IMR-90 (cell line): ENCODE data around the gene ACP6. TPM values are rescaled to one million over a fixed set of nuclear protein-coding genes. Genes with fewer than 3 reads are reported as not detected.

ENCODE experiments used
- ATAC-seq: fragments of 200-7000 bp; cut with Tn5 transposase; 2 replicates; pipeline ENCODE4 v1.9.1; 2020; ENCODE audit warnings: low read depth, mild to moderate bottlenecking, moderate library complexity
- BruUV-seq: library from RNA; stranded (reverse); fragments of 400-500 nt; replicated peaks from 2 replicates; lab custom pipeline; 2021; lab: Mats Ljungman, UMichigan
- CTCF ChIA-PET: fragments of 300-600 bp; formaldehyde crosslinking; extraction: SDS; loops from one replicate; lab custom pipeline; 2021; ENCODE audit warnings: antibody characterized with exemption; lab: Yijun Ruan, JAX
- POLR2A ChIA-PET: fragments of 300-600 bp; sonication (Branson Sonifier 250); formaldehyde crosslinking; loops from one replicate; lab custom pipeline; 2022; ENCODE audit warnings: antibody characterized with exemption; ENCODE audit not compliant: unreplicated experiment; lab: Charles Lee
- DNase-seq: peaks from one replicate; pipeline ENCODE4 v3.0.0; 2013
- H2AFZ ChIP-seq: replicated peaks from 2 replicates; pipeline ENCODE3; 2013; ENCODE audit warnings: low read length, mild to moderate bottlenecking; ENCODE audit not compliant: poor library complexity
- H2AK5ac ChIP-seq: 2 replicates; pipeline ENCODE4 v1.6.1; 2013; ENCODE audit warnings: low read depth, low read length, inconsistent platforms
- H2AK9ac ChIP-seq: replicated peaks from 2 replicates; pipeline ENCODE3; 2013; ENCODE audit warnings: mild to moderate bottlenecking, low read depth, low read length, moderate library complexity; ENCODE audit not compliant: poor library complexity
- H2BK120ac ChIP-seq: 2 replicates; pipeline ENCODE4 v1.6.1; 2013; ENCODE audit warnings: low read depth, low read length, inconsistent platforms
- H2BK15ac ChIP-seq: 3 replicates; pipeline ENCODE4 v1.6.1; 2013; ENCODE audit warnings: low read depth, low read length, inconsistent platforms
- H2BK20ac ChIP-seq: 2 replicates; pipeline ENCODE4 v1.6.1; 2013; ENCODE audit warnings: low read depth, mild to moderate bottlenecking, inconsistent platforms, low read length, moderate library complexity
- H2BK5ac ChIP-seq: 2 replicates; pipeline ENCODE4 v1.6.1; 2013; ENCODE audit warnings: mild to moderate bottlenecking, low read depth, low read length, inconsistent platforms; ENCODE audit not compliant: poor library complexity, severe bottlenecking
- H3K14ac ChIP-seq: replicated peaks from 2 replicates; pipeline ENCODE4 v1.6.1; 2013; ENCODE audit warnings: low read depth, low read length, inconsistent platforms
- H3K18ac ChIP-seq: 2 replicates; pipeline ENCODE4 v1.6.1; 2013; ENCODE audit warnings: low read depth, low read length, control low read depth
- H3K23ac ChIP-seq: 2 replicates; pipeline ENCODE4 v1.6.1; 2013; ENCODE audit warnings: low read depth, low read length, inconsistent platforms
- H3K27ac ChIP-seq: 2 replicates; pipeline ENCODE4 v1.5.1; 2013; ENCODE audit warnings: mild to moderate bottlenecking, control low read depth, low read length; ENCODE audit not compliant: insufficient read depth
- H3K27me3 ChIP-seq: 2 replicates; pipeline ENCODE4 v1.6.1; 2013; ENCODE audit warnings: low read length; ENCODE audit not compliant: control insufficient read depth, insufficient read depth
- H3K36me3 ChIP-seq: 2 replicates; pipeline ENCODE4 v1.6.1; 2013; ENCODE audit warnings: low read length, mixed read lengths; ENCODE audit not compliant: control insufficient read depth, insufficient read depth
- H3K4ac ChIP-seq: 2 replicates; pipeline ENCODE4 v1.6.1; 2013; ENCODE audit warnings: low read depth, low read length, inconsistent platforms
- H3K4me1 ChIP-seq: 2 replicates; pipeline ENCODE4 v1.6.1; 2013; ENCODE audit warnings: low read length, mixed read lengths; ENCODE audit not compliant: control insufficient read depth, insufficient read depth
- H3K4me2 ChIP-seq: 2 replicates; pipeline ENCODE4 v1.6.1; 2013; ENCODE audit warnings: low read depth, mild to moderate bottlenecking, control low read depth, low read length, moderate library complexity
- H3K4me3 ChIP-seq: 2 replicates; pipeline ENCODE4 v1.5.1; 2013; ENCODE audit warnings: low read depth, mild to moderate bottlenecking, control low read depth, low read length, moderate library complexity; ENCODE audit not compliant: insufficient read depth
- H3K56ac ChIP-seq: 2 replicates; pipeline ENCODE4 v1.6.1; 2013; ENCODE audit warnings: low read length, inconsistent platforms; ENCODE audit not compliant: insufficient read depth; ENCODE audit errors: extremely low read depth
- H3K79me1 ChIP-seq, 2 experiments: 2 replicates each; pipeline ENCODE4 v1.6.1; 2013; ENCODE audit warnings: low read length in 2 of 2, inconsistent platforms in 1 of 2, low read depth in 1 of 2
- H3K9ac ChIP-seq: 2 replicates; pipeline ENCODE4 v1.6.1; 2013; ENCODE audit warnings: low read depth, low read length, control low read depth
- H3K9me1 ChIP-seq: 2 replicates; pipeline ENCODE4 v1.6.1; 2013; ENCODE audit warnings: low read length, inconsistent platforms; ENCODE audit not compliant: insufficient read depth
- H3K9me3 ChIP-seq: 2 replicates; pipeline ENCODE4 v1.6.1; 2013; ENCODE audit warnings: low read length; ENCODE audit not compliant: control insufficient read depth, insufficient read depth
- H4K20me1 ChIP-seq: 2 replicates; pipeline ENCODE4 v1.6.1; 2013; ENCODE audit warnings: low read length, inconsistent platforms; ENCODE audit not compliant: insufficient read depth
- H4K5ac ChIP-seq: 2 replicates; pipeline ENCODE4 v1.6.1; 2013; ENCODE audit warnings: mild to moderate bottlenecking, low read depth, low read length, control low read depth
- H4K8ac ChIP-seq, 2 experiments: 2 replicates each; pipeline ENCODE4 v1.6.1; 2013; ENCODE audit warnings: low read depth in 2 of 2, low read length in 2 of 2, control low read depth in 1 of 2, inconsistent platforms in 1 of 2
- H4K91ac ChIP-seq: 2 replicates; pipeline ENCODE4 v1.6.1; 2013; ENCODE audit warnings: low read depth, low read length, inconsistent platforms; ENCODE audit not compliant: insufficient read depth
- CHD1 ChIP-seq: IDR thresholded peaks from 2 replicates; pipeline ENCODE4 v1.6.1; 2012; ENCODE audit warnings: low read depth, low read length, improper control_type of control experiment
- ELK1 ChIP-seq: fragments of 150-350 bp; IDR thresholded peaks from 2 replicates; pipeline ENCODE4 v1.6.1; 2016; ENCODE audit warnings: low read depth, mild to moderate bottlenecking, low read length, moderate library complexity, borderline replicate concordance
- MAFK ChIP-seq: IDR thresholded peaks from 2 replicates; pipeline ENCODE4 v1.6.1; 2012; ENCODE audit warnings: low read depth, low read length, improper control_type of control experiment
- MAZ ChIP-seq: IDR thresholded peaks from 2 replicates; pipeline ENCODE4 v1.6.1; 2012; ENCODE audit warnings: low read depth, mild to moderate bottlenecking, low read length, improper control_type of control experiment, moderate library complexity, borderline replicate concordance
- MXI1 ChIP-seq: IDR thresholded peaks from 2 replicates; pipeline ENCODE4 v1.6.1; 2012; ENCODE audit warnings: low read depth, mild to moderate bottlenecking, low read length, moderate library complexity, borderline replicate concordance
- NFE2L2 ChIP-seq: fragments of 150-350 bp; IDR thresholded peaks from 2 replicates; pipeline ENCODE4 v1.6.1; 2016; ENCODE audit warnings: low read depth, mild to moderate bottlenecking, low read length
- RCOR1 ChIP-seq: IDR thresholded peaks from 2 replicates; pipeline ENCODE4 v1.6.1; 2012; ENCODE audit warnings: mild to moderate bottlenecking, low read length, improper control_type of control experiment; ENCODE audit not compliant: insufficient replicate concordance
- USF2 ChIP-seq: fragments of 150-350 bp; IDR thresholded peaks from 2 replicates; pipeline ENCODE4 v1.6.1; 2017; ENCODE audit warnings: mild to moderate bottlenecking, antibody characterized with exemption, low read length, low read depth
- WGBS, 2 experiments: methylation state at CpG; one replicate each; pipeline versions ENCODE4 v1.1.5 to v1.1.7; 2013; ENCODE audit warnings: missing lambda C conversion rate in 2 of 2; ENCODE audit not compliant: insufficient read length in 1 of 2; ENCODE audit errors: extremely low coverage in 2 of 2; 5-methylcytosine and 5-hydroxymethylcytosine counted together
- dilution Hi-C: fragments of 300-500 bp; cut with HindIII; formaldehyde crosslinking; loops from one replicate; pipeline ENCODE4 v1.14.3; 2018; ENCODE audit warnings: low sequenced_read_pairs; ENCODE audit not compliant: unreplicated experiment
- in situ Hi-C: fragments of 300-500 bp; cut with MboI; formaldehyde crosslinking; loops from 3 replicates; pipeline ENCODE4 v1.14.3; 2019; ENCODE audit warnings: low sequenced_read_pairs, inconsistent platforms, mixed read lengths
- intact Hi-C: fragments of 100-400 bp; cut with micrococcal nuclease; formaldehyde crosslinking; loops from 2 replicates; pipeline ENCODE4 v1.10.0; 2022
- polyA plus RNA-seq, 3 experiments: library from polyadenylated mRNA; depleted of rRNA; stranded (reverse); fragments of >200 nt; gene quantifications; 2 replicates each; pipeline ENCODE4 v1.2.3, GENCODE V29; 2012; ENCODE audit warnings: low replicate concordance in 1 of 3
- total RNA-seq: library from RNA; depleted of rRNA; stranded (reverse); fragments of >200 nt; gene quantifications from 2 replicates; pipeline ENCODE4 v1.2.3, GENCODE V29; 2012

The ACP6 gene
- total and polyA plus RNA-seq, 2 of the 4 experiments (the other 2 are of a cell fraction) = 2.5 to 8.2 TPM

- in situ Hi-C loops (no loop called here), intact Hi-C loops (no loop called here), dilution Hi-C loops (no loop called here)
- no peak overlapping the region for H2AK9ac ChIP-seq
- no peak overlapping the region for H3K14ac ChIP-seq
- no peak overlapping the region for H2BK20ac ChIP-seq
- no TSS peak for BruUV-seq
- DNase-seq = no peak
- no peaks in the 10 kb centered on the region for H3K9me1 ChIP-seq
- no peaks in the 10 kb centered on the region for H3K79me1 ChIP-seq
- no peak overlapping the region for H4K5ac ChIP-seq
- no peak overlapping the region for H3K4me2 ChIP-seq
- no peak overlapping the region for H4K91ac ChIP-seq
- no peaks in the 10 kb centered on the region for H3K36me3 ChIP-seq
- H3K27me3 ChIP-seq = no peaks in the 10 kb centered on the region; the same call in 1 of the 2 replicates
- ChIA-PET POLR2A (no interaction called here), CTCF (no interaction called here)
- H3K27ac ChIP-seq = no peak overlapping the region
- H3K9me3 ChIP-seq = no peaks in the 10 kb centered on the region
- no peak overlapping the region for H3K56ac ChIP-seq
- WGBS, 2 experiments = no CpG with 5 or more reads among the region's 7 CpGs
- H3K4me1 ChIP-seq = no peaks in the 10 kb centered on the region
- ATAC-seq = no peak
- no peak overlapping the region for H2AFZ ChIP-seq
- no peak overlapping the region for H3K4ac ChIP-seq
- no peak overlapping the region for H2AK5ac ChIP-seq
- TF ChIP-seq ELK1 (no peak), MAZ (no peak), CHD1 (no peak), NFE2L2 (peak; percentile 85), USF2 (no peak), MAFK (no peak), RCOR1 (no peak), MXI1 (no peak)
- no peak overlapping the region for H3K4me3 ChIP-seq
- H3K23ac ChIP-seq = no peak overlapping the region
- no peak overlapping the region for H3K18ac ChIP-seq
- no peaks in the 10 kb centered on the region for H4K20me1 ChIP-seq
- H2BK120ac ChIP-seq = no peak overlapping the region
- no peak overlapping the region for H2BK15ac ChIP-seq
- no peak overlapping the region for H3K9ac ChIP-seq
- H4K8ac ChIP-seq = no peak overlapping the region
- H2BK5ac ChIP-seq = no peak overlapping the region
Measured at GRCh38 chr1:147719029-147719698, 48.8 kb upstream of the ACP6 start.
